ENCODE results near the gene USP6. TPM values are rescaled to one million over a fixed set of nuclear protein-coding genes. Genes with fewer than 3 reads are reported as not detected.
A peak's percentile ranks its signal among the peaks of the same experiment; 100 is the strongest.

USP6 gene
- total RNA-seq, 1 experiment from 2014 or later = 0.10 TPM

DNA sequence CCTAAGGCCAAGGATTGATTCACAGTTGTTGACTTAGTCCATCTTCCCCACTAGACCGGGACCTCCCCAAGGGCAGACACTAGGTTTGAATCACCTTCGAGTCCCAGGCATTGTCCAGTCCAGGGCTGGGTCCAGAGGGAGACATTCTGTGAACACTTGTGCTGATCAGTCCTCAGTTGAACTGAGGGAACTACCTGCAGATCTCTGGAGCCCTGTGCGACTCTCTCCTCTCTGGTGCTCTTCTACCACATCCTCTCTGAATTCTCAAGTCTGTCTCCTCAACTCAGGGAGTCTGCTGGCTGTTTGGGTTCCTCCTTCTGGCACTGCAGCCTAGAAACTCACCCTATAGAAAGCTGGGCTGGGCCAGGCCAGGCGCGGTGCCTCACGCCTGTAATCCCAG, 15.0 kb upstream of the USP6 start (continued):
- no peak for TF ChIP-seq CTCF (IDR thresholded peaks at IDR 0.05 in 2 of 3, conservative IDR thresholded peaks at IDR 0.05 in 1 of 3; ENCODE audit: borderline replicate concordance in 1 of 3, insufficient read depth in 1 of 3, low read depth in 2 of 3, low read length in 2 of 3)
- TF ChIP-seq RAD21 (IDR thresholded peaks at IDR 0.05; ENCODE audit: low read depth) = no peak
- TF ChIP-seq SIN3A (IDR thresholded peaks at IDR 0.05; ENCODE audit: low read depth) = no peak
- TF ChIP-seq ZNF274 (IDR thresholded peaks at IDR 0.05; ENCODE audit: low read depth, low read length) = no peak
- no peak for TF ChIP-seq ELF1 (IDR thresholded peaks at IDR 0.05; ENCODE audit: borderline replicate concordance, low read depth)
- TF ChIP-seq TCF7L2 (IDR thresholded peaks at IDR 0.05; ENCODE audit: borderline replicate concordance, extremely low read depth, insufficient read depth, insufficient read length) = no peak
- no peak for TF ChIP-seq POLR2AphosphoS5 (IDR thresholded peaks at IDR 0.05; ENCODE audit: low read depth, low read length)
- no peak for TF ChIP-seq EZH2 (IDR thresholded peaks at IDR 0.05)
- no peak for TF ChIP-seq ZFX (IDR thresholded peaks at IDR 0.05)

GRCh38 chr17:5110816-5111215, 5.0 kb upstream of the USP6 start:
- Histone ChIP-seq H3K27me3 (ENCODE audit: insufficient read depth, low read length) (no peaks in the 10 kb centered on the region), H3K4me2 (ENCODE audit: low read length) (peak overlapping the region; percentile 89), H3K4me3 (replicated peaks in 1 of 2; ENCODE audit: low read depth in 1 of 2, low read length in 2 of 2) (peak overlapping the region; percentile 66 to 72), H3K79me2 (ENCODE audit: insufficient read depth, low read length) (peaks cover 19% of the 10 kb centered on the region), H3K4me1 (ENCODE audit: control insufficient read depth in 1 of 2, insufficient read depth in 2 of 2, low read length in 2 of 2) (peaks cover 0 to 15% of the 10 kb centered on the region in 2 experiments; a peak in 2 of 4 replicates), H3K9me2 (ENCODE audit: insufficient read depth) (no peaks in the 10 kb centered on the region), H3K9me3 (ENCODE audit: control insufficient read depth in 1 of 2, insufficient read depth in 1 of 2, low read depth in 1 of 2, low read length in 2 of 2) (peaks cover 6 to 14% of the 10 kb centered on the region in 2 experiments; a peak in 1 of 4 replicates), H3K36me3 (ENCODE audit: control insufficient read depth in 1 of 2, insufficient read depth in 2 of 2, low read length in 2 of 2) (peaks cover 11 to 38% of the 10 kb centered on the region in 2 experiments), H3K27ac (ENCODE audit: low read depth, low read length) (no peak overlapping the region), H3K9ac (ENCODE audit: low read length) (peak overlapping the region; percentile 72; the same call in 1 of the 2 replicates), H4K20me1 (ENCODE audit: insufficient read depth) (no peaks in the 10 kb centered on the region), H2AFZ (ENCODE audit: low read depth, low read length, poor library complexity, severe bottlenecking) (no peak overlapping the region)
- intact Hi-C loops (cut with micrococcal nuclease) = loop anchor here (10.0 kb wide), 1 partner anchor 84 kb away; the partner anchor contains the start of gene ZNF594
- no peak for ATAC-seq
- CTCF ChIA-PET = no interaction called here
- no peak for TF ChIP-seq POLR2A (IDR thresholded peaks at IDR 0.05; ENCODE audit: borderline replicate concordance, extremely low read depth, insufficient read depth, insufficient read length)
- TF ChIP-seq ZFX (IDR thresholded peaks at IDR 0.05) = no peak
- TF ChIP-seq CBX3 (IDR thresholded peaks at IDR 0.05; ENCODE audit: low read depth) = no peak
- RAD21 ChIA-PET (ENCODE audit: low non-redundant PET in 1 of 2, low total read pairs in 2 of 2, uncharacterized antibody in 2 of 2, unreplicated experiment in 2 of 2) = no interaction called here
- POLR2A ChIA-PET = no interaction called here
- BruUV-seq (replicated peaks) = TSS peak; percentile 62
- no peak for DNase-seq (ENCODE audit: low read depth, low spot score)
